IPS-NIHi7 (cell line): Measurements from ENCODE around the gene LSM8.
"Not testable (repeated sequence)": the region's sequence is repeated elsewhere in the genome, so short reads cannot be mapped to it uniquely, and the experiment has no call there.

Experiments used
- DNase-seq: peaks from one replicate; pipeline ENCODE4 v3.0.0; 2012; ENCODE audit warnings: mixed read lengths; ENCODE audit errors: extremely low spot score

LSM8 gene

GRCh38 chr7:118183786-118184564, at the start of gene LSM8:
TSS of gene LSM8 (plus strand) at chr7:118184164. CDS start at chr7:118184224, 60 bp downstream.
- DNase-seq: peak; percentile 92

GRCh38 chr7:118134420-118134819, 49.5 kb upstream of the LSM8 start:
- not testable (repeated sequence) for DNase-seq

- DNase-seq: no peak
These were observed 43.5 kb upstream of the LSM8 start for GRCh38 chr7:118140468-118140867.

- DNase-seq: no peak
These were observed 42.0 kb upstream of the LSM8 start for GRCh38 chr7:118142012-118142411.

GRCh38 chr7:118148930-118149329, 35.0 kb upstream of the LSM8 start:
- DNase-seq: no peak

- no peak for DNase-seq
These were observed 34.6 kb upstream of the LSM8 start for GRCh38 chr7:118149394-118149793.

- no peak for DNase-seq
These were observed 32.3 kb upstream of the LSM8 start for GRCh38 chr7:118151671-118152070.

- DNase-seq: peak; percentile 19
These were observed 31.8 kb upstream of the LSM8 start for GRCh38 chr7:118152149-118152548.

GRCh38 chr7:118152654-118153053, 31.3 kb upstream of the LSM8 start:
- DNase-seq: no peak

- peak; percentile 32 for DNase-seq
These were observed 30.3 kb upstream of the LSM8 start for GRCh38 chr7:118153551-118154177.

- no peak for DNase-seq
These were observed 25.2 kb upstream of the LSM8 start for GRCh38 chr7:118158766-118159165.

- DNase-seq: no peak
These were observed 14.8 kb upstream of the LSM8 start for GRCh38 chr7:118169146-118169545.

- DNase-seq: no peak
These were observed 8.2 kb upstream of the LSM8 start for GRCh38 chr7:118175740-118176139.

- no peak for DNase-seq
These were observed 4.8 kb upstream of the LSM8 start for GRCh38 chr7:118179191-118179590.

GRCh38 chr7:118182593-118183427, 1.2 kb upstream of the LSM8 start:
- DNase-seq: no peak

- DNase-seq: no peak
These were observed 557 bp upstream of the LSM8 start for GRCh38 chr7:118183428-118183785.

- no peak for DNase-seq
These were observed 589 bp downstream of the LSM8 start for GRCh38 chr7:118184565-118184940.

GRCh38 chr7:118185163-118185860, 1.3 kb downstream of the LSM8 start:
- no peak for DNase-seq

GRCh38 chr7:118186501-118186900, 2.5 kb downstream of the LSM8 start:
- DNase-seq: no peak

GRCh38 chr7:118194571-118194970, 10.6 kb downstream of the LSM8 start:
- DNase-seq: no peak

GRCh38 chr7:118195837-118196474, 12.0 kb downstream of the LSM8 start:
- peak; percentile 38 for DNase-seq
